Mesendoderm (in vitro differentiated cells): ENCODE measurements around the gene TTLL3.
"Not testable (repeated sequence)": the region's sequence is repeated elsewhere in the genome, so short reads cannot be mapped to it uniquely, and the experiment has no call there.

Experiments used
- DNase-seq: peaks from one replicate; pipeline ENCODE4 v3.0.0; 2013
- H2AK5ac ChIP-seq: 2 replicates; pipeline ENCODE4 v1.6.1; 2013; ENCODE audit warnings: low read length, inconsistent platforms
- H2BK120ac ChIP-seq: 2 replicates; pipeline ENCODE4 v1.6.1; 2013; ENCODE audit warnings: low read depth, mild to moderate bottlenecking, low read length, moderate library complexity, mixed read lengths
- H2BK15ac ChIP-seq: replicated peaks from 2 replicates; pipeline ENCODE4 v1.6.1; 2013; ENCODE audit warnings: low read depth, mild to moderate bottlenecking, moderate library complexity
- H2BK5ac ChIP-seq: 2 replicates; pipeline ENCODE4 v1.6.1; 2013; ENCODE audit warnings: low read length, inconsistent platforms
- H3K18ac ChIP-seq: 2 replicates; pipeline ENCODE4 v1.6.1; 2013; ENCODE audit warnings: mild to moderate bottlenecking, low read length, mixed read lengths
- H3K23ac ChIP-seq: one replicate; pipeline ENCODE4 v1.6.1; 2013; ENCODE audit warnings: low read length
- H3K27ac ChIP-seq: 2 replicates; pipeline ENCODE4 v1.5.1; 2013; ENCODE audit warnings: low read depth, mild to moderate bottlenecking, inconsistent platforms, low read length, moderate library complexity
- H3K27me3 ChIP-seq: 2 replicates; pipeline ENCODE4 v1.6.1; 2013; ENCODE audit warnings: low read length, control low read depth, mild to moderate bottlenecking, inconsistent platforms; ENCODE audit not compliant: insufficient read depth, poor library complexity
- H3K36me3 ChIP-seq: 2 replicates; pipeline ENCODE4 v1.6.1; 2013; ENCODE audit warnings: low read length, inconsistent platforms; ENCODE audit not compliant: control insufficient read depth, insufficient read depth
- H3K4ac ChIP-seq: one replicate; pipeline ENCODE4 v1.6.1; 2013; ENCODE audit warnings: low read depth, mild to moderate bottlenecking, low read length, moderate library complexity
- H3K4me1 ChIP-seq: 2 replicates; pipeline ENCODE4 v1.6.1; 2013; ENCODE audit warnings: low read depth, low read length, inconsistent platforms; ENCODE audit not compliant: control insufficient read depth
- H3K4me2 ChIP-seq: 2 replicates; pipeline ENCODE4 v1.6.1; 2013; ENCODE audit warnings: low read length
- H3K4me3 ChIP-seq: 2 replicates; pipeline ENCODE4 v1.5.1; 2013; ENCODE audit warnings: mild to moderate bottlenecking, low read length
- H3K56ac ChIP-seq: one replicate; pipeline ENCODE4 v1.6.1; 2013; ENCODE audit warnings: low read length
- H3K79me1 ChIP-seq: 2 replicates; pipeline ENCODE4 v1.6.1; 2013; ENCODE audit warnings: low read length, inconsistent platforms
- H3K79me2 ChIP-seq: 2 replicates; pipeline ENCODE4 v1.6.1; 2013; ENCODE audit warnings: mild to moderate bottlenecking, low read length; ENCODE audit not compliant: control insufficient read depth, insufficient read depth
- H3K9ac ChIP-seq: 2 replicates; pipeline ENCODE4 v1.6.1; 2013; ENCODE audit warnings: low read length, inconsistent platforms
- H4K5ac ChIP-seq: one replicate; pipeline ENCODE4 v1.6.1; 2013; ENCODE audit warnings: low read length
- H4K8ac ChIP-seq: one replicate; pipeline ENCODE4 v1.6.1; 2013; ENCODE audit warnings: low read depth, mild to moderate bottlenecking, control low read depth, low read length, moderate library complexity
- WGBS: extraction: QIAGEN DNeasy Blood & Tissue Kit; methylation state at CpG from one replicate; pipeline ENCODE4 v1.1.7; 2013; ENCODE audit warnings: low lambda C conversion rate, missing lambda C conversion rate; ENCODE audit not compliant: insufficient coverage; ENCODE audit errors: extremely low coverage; 5-methylcytosine and 5-hydroxymethylcytosine counted together

TTLL3 gene

GRCh38 chr3:9771007-9771406 is 39.1 kb upstream of the TTLL3 start:
- H3K27me3 ChIP-seq, H2AK5ac ChIP-seq, H3K27ac ChIP-seq, H2BK15ac ChIP-seq, H3K4ac ChIP-seq, H3K4me3 ChIP-seq, H3K9ac ChIP-seq, H3K56ac ChIP-seq, H3K36me3 ChIP-seq, H3K79me1 ChIP-seq, DNase-seq, H3K4me1 ChIP-seq, H2BK120ac ChIP-seq, H3K79me2 ChIP-seq, H2BK5ac ChIP-seq, H3K18ac ChIP-seq, H3K23ac ChIP-seq, H4K8ac ChIP-seq, H3K4me2 ChIP-seq, H4K5ac ChIP-seq: not testable (repeated sequence)
- no CpG with 5 or more reads among the region's 2 CpGs for WGBS

GRCh38 chr3:9776896-9777693 is 33.0 kb upstream of the TTLL3 start:
- H3K4me1 ChIP-seq = no peaks in the 10 kb centered on the region
- no peak overlapping the region for H3K27ac ChIP-seq
- H3K79me1 ChIP-seq = no peaks in the 10 kb centered on the region
- H3K23ac ChIP-seq = no peak overlapping the region
- H3K4me3 ChIP-seq = no peak overlapping the region
- H2BK5ac ChIP-seq = no peak overlapping the region
- H3K36me3 ChIP-seq = peaks cover 3% of the 10 kb centered on the region
- no peak overlapping the region for H2BK120ac ChIP-seq
- no peak for DNase-seq
- H3K79me2 ChIP-seq = no peaks in the 10 kb centered on the region
- no peak overlapping the region for H3K4me2 ChIP-seq
- H4K5ac ChIP-seq = no peak overlapping the region
- H3K9ac ChIP-seq = no peak overlapping the region
- H2BK15ac ChIP-seq = no peak overlapping the region
- H4K8ac ChIP-seq = no peak overlapping the region
- H3K56ac ChIP-seq = no peak overlapping the region
- H2AK5ac ChIP-seq = no peak overlapping the region
- no peaks in the 10 kb centered on the region for H3K27me3 ChIP-seq
- H3K18ac ChIP-seq = no peak overlapping the region
- WGBS = no CpG with 5 or more reads among the region's 5 CpGs
- no peak overlapping the region for H3K4ac ChIP-seq

- H3K18ac ChIP-seq = no peak overlapping the region
- no peak overlapping the region for H2BK15ac ChIP-seq
- no peak overlapping the region for H3K23ac ChIP-seq
- H3K4ac ChIP-seq = no peak overlapping the region
- no peak overlapping the region for H3K4me3 ChIP-seq
- no peak overlapping the region for H3K27ac ChIP-seq
- H3K56ac ChIP-seq = no peak overlapping the region
- H2BK120ac ChIP-seq = no peak overlapping the region
- no peaks in the 10 kb centered on the region for H3K4me1 ChIP-seq
- no peak overlapping the region for H4K5ac ChIP-seq
- no peak overlapping the region for H3K9ac ChIP-seq
- no peaks in the 10 kb centered on the region for H3K79me1 ChIP-seq
- H3K27me3 ChIP-seq = no peaks in the 10 kb centered on the region
- no peak overlapping the region for H4K8ac ChIP-seq
- no peak overlapping the region for H3K4me2 ChIP-seq
- no peak for DNase-seq
- H3K79me2 ChIP-seq = no peaks in the 10 kb centered on the region
- H2AK5ac ChIP-seq = no peak overlapping the region
- WGBS = no CpG with 5 or more reads among the region's 1 CpG
- H3K36me3 ChIP-seq = peaks cover 3% of the 10 kb centered on the region
- H2BK5ac ChIP-seq = no peak overlapping the region
Observed at GRCh38 chr3:9777694-9778021, 32.4 kb upstream of the TTLL3 start.

- Histone ChIP-seq H2BK120ac (no peak overlapping the region), H2AK5ac (no peak overlapping the region)
- WGBS = no CpG with 5 or more reads among the region's 5 CpGs
Observed at GRCh38 chr3:9778143-9779074, 31.7 kb upstream of the TTLL3 start.

GRCh38 chr3:9779075-9779593 is 30.9 kb upstream of the TTLL3 start:
- Histone ChIP-seq H2BK120ac (no peak overlapping the region), H4K5ac (no peak overlapping the region), H3K27me3 (no peaks in the 10 kb centered on the region), H2BK15ac (no peak overlapping the region), H3K9ac (no peak overlapping the region), H3K4me3 (no peak overlapping the region), H3K4ac (no peak overlapping the region), H3K18ac (no peak overlapping the region), H4K8ac (no peak overlapping the region), H3K23ac (no peak overlapping the region), H3K4me2 (no peak overlapping the region), H3K79me2 (no peaks in the 10 kb centered on the region), H3K4me1 (no peaks in the 10 kb centered on the region), H3K79me1 (no peaks in the 10 kb centered on the region), H3K27ac (no peak overlapping the region), H3K36me3 (peaks cover 5% of the 10 kb centered on the region), H2BK5ac (no peak overlapping the region), H3K56ac (no peak overlapping the region), H2AK5ac (no peak overlapping the region)
- WGBS = no CpG with 5 or more reads among the region's 6 CpGs
- no peak for DNase-seq

More at GRCh38 chr3:9778143-9779074, 31.7 kb upstream of the TTLL3 start:
- Histone ChIP-seq H3K56ac (no peak overlapping the region), H3K18ac (no peak overlapping the region), H3K23ac (no peak overlapping the region), H2BK5ac (no peak overlapping the region), H3K27me3 (no peaks in the 10 kb centered on the region), H3K4ac (no peak overlapping the region), H3K79me2 (no peaks in the 10 kb centered on the region), H4K8ac (no peak overlapping the region), H4K5ac (no peak overlapping the region), H3K27ac (no peak overlapping the region), H3K79me1 (no peaks in the 10 kb centered on the region), H3K36me3 (peaks cover 3% of the 10 kb centered on the region), H2BK15ac (no peak overlapping the region), H3K9ac (no peak overlapping the region), H3K4me1 (no peaks in the 10 kb centered on the region), H3K4me3 (no peak overlapping the region), H3K4me2 (no peak overlapping the region)
- DNase-seq = no peak
